SKM-1 (cell line): ENCODE data around the gene MTOR.
"Not testable (repeated sequence)": the region's sequence is repeated elsewhere in the genome, so short reads cannot be mapped to it uniquely, and the experiment has no call there.

Experiments
- DNase-seq: peaks from one replicate; lab custom pipeline; 2025; ENCODE audit not compliant: unreplicated experiment; lab: John Stamatoyannopoulos, UW

The MTOR gene

DNA sequence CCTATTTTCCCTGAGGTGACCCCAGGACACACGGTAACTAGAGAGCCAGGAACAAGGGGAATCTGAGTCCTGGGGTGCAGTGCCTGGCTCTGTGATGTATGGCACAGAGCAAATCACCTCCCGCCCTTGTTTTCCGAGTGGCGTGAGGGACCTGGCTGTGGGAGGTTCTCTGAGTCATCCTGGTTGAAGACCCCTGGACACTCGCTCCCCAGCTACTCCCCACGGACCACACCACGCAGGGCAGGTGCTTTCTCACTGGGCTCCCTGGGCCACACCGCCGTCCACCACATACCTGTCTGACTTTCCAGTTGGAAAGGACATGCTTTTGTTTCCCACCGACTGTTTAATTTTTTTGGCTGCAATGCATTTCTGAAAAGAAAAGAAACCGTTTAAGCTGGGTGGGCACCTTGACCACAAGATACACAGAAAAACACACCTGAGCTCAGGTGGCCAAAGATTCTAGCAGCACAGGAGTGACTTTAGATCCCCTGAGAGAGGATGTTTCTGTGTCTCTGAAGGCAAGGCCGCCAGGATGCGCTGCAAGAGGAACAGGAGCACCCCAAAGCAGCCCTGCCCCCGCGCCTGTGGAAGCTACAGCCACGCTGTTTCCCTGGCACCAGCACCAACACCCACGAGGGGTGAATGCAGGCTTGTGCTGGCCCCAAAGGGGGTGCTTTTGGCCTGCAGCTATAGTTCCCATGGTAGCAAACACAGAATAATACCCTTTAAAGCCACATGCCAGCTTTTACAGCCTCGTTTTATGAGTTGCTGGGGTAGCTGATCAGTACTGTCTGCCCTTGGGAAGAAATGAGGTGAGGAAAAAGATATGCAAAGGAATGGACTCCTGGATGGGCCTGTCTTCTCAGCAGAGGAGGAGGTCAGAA, 194.4 kb downstream of the MTOR start:
- DNase-seq: no peak

DNA sequence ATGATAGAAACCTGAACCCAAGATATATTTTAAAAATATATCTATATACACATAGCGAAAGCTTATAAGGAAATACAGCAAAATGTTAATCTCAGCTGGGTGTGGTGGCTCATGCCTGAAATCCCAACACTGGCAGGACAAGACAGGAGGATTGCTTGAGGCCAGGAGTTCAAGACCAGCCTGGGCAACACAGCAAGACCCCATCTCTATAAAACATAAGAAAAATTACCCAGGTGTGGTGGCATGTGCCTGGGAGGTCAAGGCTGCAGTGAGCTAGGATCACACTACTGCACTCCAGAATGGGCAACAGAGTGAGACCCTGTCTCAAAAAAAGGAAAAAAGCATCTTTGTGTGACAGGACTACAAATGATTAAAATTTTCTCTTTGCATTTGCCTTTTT, 196.6 kb downstream of the MTOR start:
- no peak for DNase-seq

DNA sequence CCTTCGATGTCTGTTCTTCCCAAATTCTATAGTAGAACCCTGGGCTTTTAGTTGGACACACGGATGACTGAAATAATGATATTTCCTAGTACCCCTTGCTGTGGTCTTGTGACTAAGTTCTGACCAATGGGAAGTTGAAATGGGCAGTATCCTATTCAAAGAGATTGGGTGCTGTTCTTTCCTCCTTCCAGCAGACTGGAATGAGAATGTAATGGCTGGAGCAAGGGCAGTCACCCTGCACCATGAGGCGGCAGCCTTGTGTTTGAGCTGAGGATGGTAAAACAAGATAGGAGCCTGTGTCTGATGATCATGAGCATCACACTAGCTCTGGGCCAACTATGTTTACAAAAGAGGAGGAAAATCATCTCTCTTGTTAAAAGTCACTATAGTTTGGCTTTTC, 197.4 kb downstream of the MTOR start:
- DNase-seq: no peak

DNA sequence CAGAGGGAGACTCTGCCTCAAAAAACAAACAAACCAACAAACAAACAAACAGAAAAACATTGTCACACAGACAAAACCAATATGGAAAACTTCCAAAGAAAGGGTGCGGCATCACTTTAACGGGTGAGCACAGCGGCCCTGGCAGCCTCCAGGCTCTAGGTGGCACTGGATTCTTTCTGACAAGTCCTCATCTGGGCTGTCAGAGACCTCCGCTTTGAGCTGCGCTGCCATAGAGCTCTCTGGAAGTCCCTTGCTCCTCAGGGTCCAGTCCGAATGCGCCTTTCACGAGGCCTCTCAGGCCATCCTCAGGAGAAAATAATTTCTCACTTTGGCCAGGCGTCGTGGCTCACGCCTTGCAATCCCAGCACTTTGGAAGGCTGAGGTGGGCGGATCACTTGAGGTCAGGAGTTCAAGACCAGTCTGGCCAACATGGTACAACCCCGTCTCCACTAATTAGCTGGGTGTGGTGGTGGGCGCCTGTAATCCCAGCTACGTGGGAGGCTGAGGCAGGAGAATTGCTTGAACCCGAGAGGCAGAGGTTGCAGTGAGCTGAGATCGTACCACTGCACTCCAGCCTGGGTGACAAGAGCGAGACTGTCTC, 198.3 kb downstream of the MTOR start:
- not testable (repeated sequence) for DNase-seq

DNA sequence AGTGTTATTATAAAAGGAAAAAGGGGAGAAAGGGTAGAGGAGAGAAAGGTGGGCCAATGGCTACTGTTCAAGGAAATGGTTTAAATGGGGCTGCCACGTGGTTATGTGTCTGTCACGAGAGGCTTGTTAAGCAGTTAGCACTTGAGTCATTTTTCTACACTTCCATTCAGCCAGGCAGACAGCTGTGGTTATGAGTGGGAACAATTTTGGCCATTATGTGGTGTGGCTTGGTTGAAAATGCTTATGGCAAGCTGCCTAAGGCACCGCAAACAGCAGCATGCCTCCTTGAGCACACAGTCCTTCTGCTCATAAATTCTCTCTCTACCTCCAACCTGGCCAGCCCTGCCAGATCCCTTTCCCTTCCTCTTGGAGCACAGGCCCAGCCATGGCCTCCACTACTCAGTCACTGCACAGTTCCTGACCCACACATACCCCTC, 199.4 kb downstream of the MTOR start:
- no peak for DNase-seq

DNA sequence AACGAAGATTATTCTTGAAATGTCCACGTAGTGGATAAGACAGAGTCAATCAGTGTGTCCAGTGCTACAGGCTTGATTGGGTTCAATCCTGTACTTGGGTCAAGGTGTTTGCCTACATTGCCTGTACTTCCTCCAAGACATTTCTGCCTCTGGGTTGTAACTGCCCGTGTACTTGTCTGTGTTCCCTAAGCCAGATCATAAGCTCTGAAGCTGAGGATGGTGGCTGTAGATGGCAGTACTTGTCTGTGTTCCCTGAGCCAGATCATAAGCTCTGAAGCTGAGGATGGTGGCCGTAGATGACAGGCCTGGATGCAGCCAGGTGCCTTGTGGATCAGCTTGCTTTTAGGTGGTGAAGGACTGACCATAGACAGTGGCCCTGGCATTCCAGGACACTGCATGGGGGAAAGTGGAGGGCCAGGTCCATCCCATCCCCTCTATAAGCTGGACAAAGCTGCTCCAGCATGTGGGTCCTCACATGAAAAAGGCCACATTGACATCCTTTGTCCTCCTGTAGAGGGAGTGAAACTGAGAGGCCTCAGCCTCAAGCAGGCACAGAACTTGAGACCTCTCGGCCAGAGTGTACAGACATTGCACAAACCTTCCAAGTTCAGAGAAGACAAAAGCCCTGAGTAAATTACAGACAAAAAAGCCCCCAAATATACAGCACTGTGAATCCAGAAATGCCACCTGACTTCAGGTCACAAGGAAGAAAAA, 200.5 kb downstream of the MTOR start:
- DNase-seq: no peak

DNA sequence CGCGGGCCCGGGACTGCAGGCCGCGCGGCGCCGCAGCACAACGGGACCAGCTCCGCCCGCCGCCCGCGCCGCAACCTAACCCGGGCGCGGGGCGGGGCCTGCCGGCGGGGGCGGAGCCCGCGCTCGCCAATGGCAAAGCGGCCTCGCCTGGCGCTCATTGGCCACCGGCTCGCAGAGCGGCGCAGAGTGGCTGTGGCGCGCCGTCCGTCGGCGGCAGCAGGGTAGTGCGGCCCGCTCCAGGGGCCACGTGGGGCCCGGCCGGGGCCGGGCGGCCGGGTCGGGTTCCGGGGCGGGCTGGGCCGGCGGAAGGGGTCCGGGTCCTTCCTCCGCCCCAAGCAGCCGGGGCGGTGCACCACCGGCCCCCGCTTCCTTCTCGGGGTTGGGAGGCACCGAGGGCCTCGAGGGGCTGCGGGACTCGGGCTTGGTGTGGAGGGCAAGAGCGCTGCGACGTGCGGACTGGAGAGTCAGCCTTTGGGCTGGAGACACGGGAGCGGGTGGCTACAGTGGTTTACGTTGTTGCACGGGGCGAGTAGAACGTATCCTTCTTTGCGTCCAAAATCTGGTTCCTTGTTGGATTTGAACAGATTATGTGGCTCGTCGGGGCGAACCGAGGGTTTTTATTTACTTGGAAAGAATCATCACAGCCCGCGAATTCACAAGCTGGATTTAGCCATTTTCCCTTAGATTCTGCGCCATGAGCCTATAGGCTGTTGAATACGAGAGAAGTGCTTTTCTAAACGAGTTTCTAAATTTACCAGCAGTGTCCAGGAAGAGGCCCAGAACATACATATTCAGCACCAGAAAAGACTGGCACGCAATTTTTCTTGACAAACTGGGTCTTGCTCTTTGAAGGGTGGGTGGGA, 202.2 kb downstream of the MTOR start, which contains the start of gene SRM:
SRM (minus strand) TSS at position 51 of the 863 bp plus-strand sequence. CDS start 75 bp downstream, outside the sequence.
- peak; percentile 76 for DNase-seq

DNA sequence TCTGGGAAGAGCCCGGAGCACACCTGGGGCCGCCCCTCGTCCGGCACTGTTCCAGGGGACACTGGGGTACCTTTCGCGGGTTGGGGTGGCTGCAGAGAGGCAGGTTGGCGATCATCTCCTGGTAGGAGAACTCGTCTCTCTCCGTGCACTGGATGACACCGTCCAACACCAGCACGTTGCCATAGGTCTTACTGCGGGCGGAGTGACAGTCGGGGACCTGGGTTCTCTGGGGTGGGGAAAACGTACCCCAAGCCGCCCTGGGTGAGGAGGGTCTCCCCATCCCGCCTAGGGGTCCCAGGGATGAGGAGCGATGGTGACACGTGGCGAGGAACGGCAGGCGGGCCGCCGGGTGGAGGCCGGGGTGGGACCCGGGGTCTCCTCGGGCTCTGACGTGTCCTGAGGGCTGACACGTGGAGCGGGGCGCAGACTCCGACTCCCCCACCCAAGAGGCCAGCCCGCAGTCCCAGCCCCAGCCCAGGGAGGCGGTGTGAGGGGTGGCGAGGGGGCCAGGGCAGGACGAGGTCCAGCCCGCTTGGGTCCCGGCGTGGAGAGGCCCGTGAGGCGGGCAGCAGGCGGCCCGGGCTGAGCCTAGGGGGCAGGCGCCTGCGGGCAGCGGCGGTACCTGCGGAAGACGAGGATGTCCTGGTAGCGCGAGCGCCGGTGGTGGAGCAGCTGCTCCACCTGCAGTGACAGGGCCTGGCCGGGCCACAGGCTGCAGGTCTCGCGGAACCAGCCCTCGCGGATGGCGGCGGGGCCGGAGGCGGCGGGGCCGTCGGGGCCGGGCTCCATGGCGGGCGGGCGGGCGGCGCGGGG, 203.0 kb downstream of the MTOR start:
- DNase-seq: no peak

DNA sequence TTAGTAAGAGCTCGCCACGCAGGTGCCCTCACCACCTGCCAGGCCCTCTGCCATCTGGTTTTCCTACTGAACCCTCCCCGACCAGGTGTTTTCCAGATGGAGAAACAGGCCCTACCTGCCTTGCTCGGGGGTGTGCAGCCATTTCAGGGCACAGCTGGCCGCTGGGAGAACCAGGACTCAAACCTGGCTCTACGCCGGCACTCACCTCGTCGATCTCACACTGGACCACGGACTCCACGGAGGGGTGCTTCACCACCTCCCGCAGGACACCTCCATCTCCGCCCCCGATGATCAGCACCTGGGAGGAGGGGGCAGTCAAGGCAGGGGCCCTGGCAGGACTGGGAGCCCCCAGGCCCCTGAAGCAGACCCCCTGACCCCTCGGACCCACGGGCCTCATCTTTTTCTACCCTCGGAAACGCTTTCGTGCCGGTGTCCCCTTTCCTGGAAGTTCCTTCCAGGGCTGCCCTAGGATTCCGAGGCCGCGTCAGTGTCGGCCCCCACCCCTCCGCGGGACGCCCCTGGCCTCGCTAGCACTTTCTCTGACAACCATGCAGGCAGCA, 203.7 kb downstream of the MTOR start:
- no peak for DNase-seq

DNA sequence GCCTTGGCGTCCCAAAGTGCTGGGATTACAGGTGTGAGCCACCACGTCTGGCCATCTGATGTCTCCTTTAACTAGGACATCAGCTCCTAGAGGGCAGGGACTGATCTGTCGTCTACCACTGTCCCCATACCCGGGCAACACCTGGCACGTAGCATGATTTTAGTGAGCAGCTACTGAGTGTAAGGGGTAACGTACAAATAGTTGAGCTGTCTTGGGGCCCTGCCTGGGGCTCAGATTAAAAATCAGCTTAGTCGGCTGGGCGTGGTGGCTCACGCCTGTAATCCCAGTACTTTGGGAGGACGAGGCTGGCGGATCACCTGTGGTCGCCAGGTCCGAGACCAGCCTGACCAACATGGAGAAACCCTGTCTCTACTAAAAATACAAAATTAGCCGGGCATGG, 204.3 kb downstream of the MTOR start:
- DNase-seq: no peak

DNA sequence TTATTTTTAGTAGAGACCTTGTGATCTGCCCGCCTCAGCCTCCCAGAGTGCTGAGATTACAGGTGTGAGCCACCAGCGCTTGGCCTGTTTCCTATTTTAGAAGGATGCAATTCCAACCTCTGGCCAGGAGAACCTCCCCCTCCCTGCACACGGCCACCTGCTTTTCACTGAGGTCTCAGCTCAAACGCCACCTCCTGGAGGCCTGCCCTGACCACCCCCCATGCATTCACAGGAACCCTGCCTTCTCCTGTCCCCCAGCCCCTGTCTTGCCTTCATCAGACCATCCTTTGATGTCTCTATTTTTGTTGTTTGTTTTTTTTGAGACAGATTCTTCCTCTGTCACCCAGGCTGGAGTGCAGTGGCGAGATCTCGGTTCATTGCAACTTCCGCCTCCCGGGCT, 204.9 kb downstream of the MTOR start:
- no peak for DNase-seq
